PC-9 (cell line): Measurements from ENCODE around the gene TBC1D2. TPM values are rescaled to one million over a fixed set of nuclear protein-coding genes. Genes with fewer than 3 reads are reported as not detected.

Source experiments
- BruUV-seq: library from RNA; stranded (reverse); fragments of 400-500 nt; replicated peaks from 2 replicates; lab custom pipeline; 2021; lab: Mats Ljungman, UMichigan
- CTCF ChIA-PET: fragments of 300-600 bp; sonication (Branson Sonifier 250); formaldehyde crosslinking; loops from one replicate; lab custom pipeline; 2022; ENCODE audit warnings: antibody characterized with exemption; lab: Charles Lee
- POLR2A ChIA-PET: fragments of 300-600 bp; sonication (Branson Sonifier 250); formaldehyde crosslinking; loops from one replicate; lab custom pipeline; 2022; ENCODE audit warnings: antibody characterized with exemption; ENCODE audit not compliant: unreplicated experiment; lab: Charles Lee
- DNase-seq, 2 experiments: peaks; one replicate each; pipeline versions ENCODE4 v3.0.0 to v3.0.0-alpha.2; 2015 to 2022; ENCODE audit warnings: mixed read lengths in 1 of 2
- H2AFZ ChIP-seq: fragments of 200-600 bp; sonication (generic); 2 replicates; pipeline ENCODE4 v1.8.1; 2017; ENCODE audit warnings: antibody characterized with exemption
- H3F3A ChIP-seq: fragments of 200-600 bp; sonication (generic); 2 replicates; pipeline ENCODE4 v1.8.1; 2017; ENCODE audit warnings: antibody characterized with exemption, mild to moderate bottlenecking, low read depth; ENCODE audit not compliant: insufficient read depth
- H3K27ac ChIP-seq: fragments of 200-600 bp; sonication (generic); 2 replicates; pipeline ENCODE4 v1.6.1; 2016; ENCODE audit warnings: mixed run types
- H3K27me3 ChIP-seq: fragments of 200-600 bp; sonication (generic); 2 replicates; pipeline ENCODE4 v1.6.1; 2016; ENCODE audit warnings: low read depth, mixed run types; ENCODE audit not compliant: insufficient read depth
- H3K36me3 ChIP-seq: fragments of 200-600 bp; sonication (generic); 2 replicates; pipeline ENCODE4 v1.6.1; 2016; ENCODE audit warnings: low read depth, mixed run types
- H3K4me1 ChIP-seq: fragments of 200-600 bp; sonication (generic); replicated peaks from 2 replicates; pipeline ENCODE4 v1.6.1; 2016; ENCODE audit warnings: mixed run types; ENCODE audit not compliant: insufficient read depth
- H3K4me2 ChIP-seq: fragments of 200-600 bp; sonication (generic); 2 replicates; pipeline ENCODE4 v1.6.1; 2017; ENCODE audit warnings: mixed run types
- H3K4me3 ChIP-seq: fragments of 200-600 bp; sonication (generic); 2 replicates; pipeline ENCODE4 v1.6.1; 2016; ENCODE audit warnings: mixed run types
- H3K79me2 ChIP-seq: fragments of 200-600 bp; sonication (generic); 2 replicates; pipeline ENCODE4 v1.6.1; 2017; ENCODE audit warnings: low read depth, mixed run types
- H3K9me2 ChIP-seq: fragments of 200-600 bp; sonication (generic); 2 replicates; pipeline ENCODE4 v1.8.1; 2017; ENCODE audit warnings: mild to moderate bottlenecking; ENCODE audit not compliant: insufficient read depth
- H3K9me3 ChIP-seq: fragments of 200-600 bp; sonication (generic); 2 replicates; pipeline ENCODE4 v1.8.1; 2016; ENCODE audit warnings: low read depth; ENCODE audit not compliant: insufficient read depth
- H4K20me1 ChIP-seq: fragments of 200-600 bp; sonication (generic); 2 replicates; pipeline ENCODE4 v1.8.1; 2017; ENCODE audit not compliant: insufficient read depth
- EZH2 ChIP-seq: fragments of 200-600 bp; sonication (generic); IDR thresholded peaks from 2 replicates; pipeline ENCODE4 v1.8.0; 2017; ENCODE audit warnings: antibody characterized with exemption, low read depth
- intact Hi-C: fragments of 100-400 bp; cut with micrococcal nuclease; formaldehyde crosslinking; loops from one replicate; pipeline ENCODE4 v1.10.0; 2022; ENCODE audit not compliant: unreplicated experiment
- total RNA-seq: library from RNA; stranded (reverse); gene quantifications from 2 replicates; pipeline ENCODE4 v1.2.3, GENCODE V29; 2021
- TF ChIP-seq, protein P1 (sequence below): fragments of 200-600 bp; sonication (generic); conservative IDR thresholded peaks from 2 replicates; pipeline ENCODE4 v1.6.1; 2017; ENCODE audit warnings: mixed run types, antibody characterized with exemption, mild to moderate bottlenecking, moderate library complexity

Gene TBC1D2
- total RNA-seq, 1 experiment from 2014 or later, result 44.7 TPM

DNA sequence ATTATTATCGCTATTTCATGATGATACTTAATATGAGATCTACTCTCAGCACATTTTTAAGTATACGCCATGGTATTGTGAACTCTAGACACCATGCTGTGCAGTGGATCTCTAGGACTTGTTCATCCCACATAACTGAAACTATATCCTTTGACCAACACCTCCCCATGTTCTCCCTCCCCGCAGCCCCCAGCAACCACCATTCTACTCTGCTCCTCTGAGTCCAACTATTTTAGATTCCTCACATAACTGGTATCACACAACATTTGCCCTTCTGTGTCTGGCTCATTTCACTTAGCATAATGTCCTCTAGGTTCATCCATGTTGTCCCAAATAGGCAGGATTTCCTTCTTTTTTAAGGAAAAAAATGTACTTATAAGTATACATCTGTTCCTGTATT, 6.6 kb upstream of the TBC1D2 start:
- peaks cover 3% of the 10 kb centered on the region; the same call in 1 of the 2 replicates for H3F3A ChIP-seq
- intact Hi-C loops, result no loop called here
- H3K9me2 ChIP-seq, result no peaks in the 10 kb centered on the region
- no peak overlapping the region for H3K4me3 ChIP-seq
- no peak overlapping the region for H2AFZ ChIP-seq
- no peaks in the 10 kb centered on the region for H4K20me1 ChIP-seq
- no peak overlapping the region for H3K4me2 ChIP-seq
- H3K36me3 ChIP-seq, result no peaks in the 10 kb centered on the region
- no peaks in the 10 kb centered on the region for H3K27me3 ChIP-seq
- DNase-seq, result no peak
- no peaks in the 10 kb centered on the region for H3K9me3 ChIP-seq
- no TSS peak for BruUV-seq
- ChIA-PET POLR2A (interaction anchor here (0.5 kb wide), 1 partner anchor 549 kb away, joined by 5 read pairs; no protein-coding TSS in a partner anchor), CTCF (no interaction called here)
- no peak overlapping the region for H3K27ac ChIP-seq
- peaks cover 6% of the 10 kb centered on the region for H3K4me1 ChIP-seq
- no peaks in the 10 kb centered on the region for H3K79me2 ChIP-seq
- TF ChIP-seq, protein P1, sequence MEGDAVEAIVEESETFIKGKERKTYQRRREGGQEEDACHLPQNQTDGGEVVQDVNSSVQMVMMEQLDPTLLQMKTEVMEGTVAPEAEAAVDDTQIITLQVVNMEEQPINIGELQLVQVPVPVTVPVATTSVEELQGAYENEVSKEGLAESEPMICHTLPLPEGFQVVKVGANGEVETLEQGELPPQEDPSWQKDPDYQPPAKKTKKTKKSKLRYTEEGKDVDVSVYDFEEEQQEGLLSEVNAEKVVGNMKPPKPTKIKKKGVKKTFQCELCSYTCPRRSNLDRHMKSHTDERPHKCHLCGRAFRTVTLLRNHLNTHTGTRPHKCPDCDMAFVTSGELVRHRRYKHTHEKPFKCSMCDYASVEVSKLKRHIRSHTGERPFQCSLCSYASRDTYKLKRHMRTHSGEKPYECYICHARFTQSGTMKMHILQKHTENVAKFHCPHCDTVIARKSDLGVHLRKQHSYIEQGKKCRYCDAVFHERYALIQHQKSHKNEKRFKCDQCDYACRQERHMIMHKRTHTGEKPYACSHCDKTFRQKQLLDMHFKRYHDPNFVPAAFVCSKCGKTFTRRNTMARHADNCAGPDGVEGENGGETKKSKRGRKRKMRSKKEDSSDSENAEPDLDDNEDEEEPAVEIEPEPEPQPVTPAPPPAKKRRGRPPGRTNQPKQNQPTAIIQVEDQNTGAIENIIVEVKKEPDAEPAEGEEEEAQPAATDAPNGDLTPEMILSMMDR, result no peak
- no peak for TF ChIP-seq EZH2

- no peak overlapping the region for H3K4me2 ChIP-seq
- H3F3A ChIP-seq, result peaks cover 14% of the 10 kb centered on the region
- no peak overlapping the region for H2AFZ ChIP-seq
- H3K4me3 ChIP-seq, result no peak overlapping the region
- POLR2A ChIA-PET, result no interaction called here
- no peaks in the 10 kb centered on the region for H3K27me3 ChIP-seq
- TF ChIP-seq, protein P1, result no peak
- TF ChIP-seq EZH2, result no peak
- H3K79me2 ChIP-seq, result 0 out of 2 replicates have a peak, but pooled peaks cover 6% of the 10 kb centered on the region
- peaks cover 10% of the 10 kb centered on the region for H3K4me1 ChIP-seq
- no peak overlapping the region for H3K27ac ChIP-seq
- BruUV-seq, result no TSS peak
- H3K9me3 ChIP-seq, result no peaks in the 10 kb centered on the region
- no peaks in the 10 kb centered on the region for H3K9me2 ChIP-seq
- no peaks in the 10 kb centered on the region for H3K36me3 ChIP-seq
- H4K20me1 ChIP-seq, result no peaks in the 10 kb centered on the region
- intact Hi-C loops, result no loop called here
- CTCF ChIA-PET, result no interaction called here
- DNase-seq, result no peak
These were observed 5.2 kb upstream of the TBC1D2 start for GRCh38 chr9:98260635-98261034.

DNA sequence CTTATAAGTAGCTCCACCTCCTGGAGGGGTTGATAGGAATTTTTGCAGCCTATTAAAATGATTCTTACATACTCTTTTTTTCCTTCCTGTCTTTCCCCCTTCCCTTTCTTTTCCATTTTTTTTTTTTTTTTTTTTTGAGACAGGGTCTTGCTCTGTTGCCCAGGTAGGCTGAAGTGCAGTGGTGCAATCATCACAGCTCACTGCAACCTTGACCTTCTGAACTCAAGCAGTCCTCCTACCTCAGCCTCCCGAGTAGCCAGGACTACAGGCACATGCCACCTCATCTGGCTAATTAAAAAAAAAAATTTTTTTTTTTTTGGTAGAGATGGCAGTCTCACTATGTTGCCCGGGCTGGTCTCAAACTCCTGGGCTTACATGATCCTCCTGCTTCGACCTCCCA, 4.3 kb upstream of the TBC1D2 start:
- H4K20me1 ChIP-seq, result no peaks in the 10 kb centered on the region
- H3F3A ChIP-seq, result peaks cover 14% of the 10 kb centered on the region
- no peaks in the 10 kb centered on the region for H3K36me3 ChIP-seq
- no peak for TF ChIP-seq EZH2
- TF ChIP-seq, protein P1, result no peak
- CTCF ChIA-PET, result interaction anchor here (0.7 to 1.0 kb wide), 3 partner anchors 48 to 303 kb away, joined by 5 to 8 read pairs (median 6); no protein-coding TSS in a partner anchor
- peaks cover 10% of the 10 kb centered on the region for H3K4me1 ChIP-seq
- no peak for DNase-seq
- no peaks in the 10 kb centered on the region for H3K9me3 ChIP-seq
- no peak overlapping the region for H2AFZ ChIP-seq
- intact Hi-C loops, result loop anchor here (10.0 kb wide), 1 partner anchor 545 kb away; no protein-coding TSS in a partner anchor
- H3K27me3 ChIP-seq, result no peaks in the 10 kb centered on the region
- POLR2A ChIA-PET, result no interaction called here
- no peaks in the 10 kb centered on the region for H3K9me2 ChIP-seq
- no peak overlapping the region for H3K4me3 ChIP-seq
- peaks cover 13% of the 10 kb centered on the region for H3K79me2 ChIP-seq
- H3K4me2 ChIP-seq, result no peak overlapping the region
- BruUV-seq, result no TSS peak
- H3K27ac ChIP-seq, result no peak overlapping the region
